IPS DF 6.9 (cell line): ENCODE data around the gene PROB1.

Source experiments
- DNase-seq: peaks from one replicate; pipeline ENCODE4 v3.0.0-alpha.2; 2013; ENCODE audit warnings: low read depth, low spot score
- H3K27ac ChIP-seq: one replicate; pipeline ENCODE4 v1.5.1; 2013; ENCODE audit warnings: low read length, control low read depth
- H3K27me3 ChIP-seq: 2 replicates; pipeline ENCODE4 v1.6.1; 2013; ENCODE audit warnings: mild to moderate bottlenecking, low read length; ENCODE audit not compliant: control insufficient read depth, insufficient read depth
- H3K36me3 ChIP-seq: 2 replicates; pipeline ENCODE4 v1.6.1; 2013; ENCODE audit warnings: low read length; ENCODE audit not compliant: control insufficient read depth, insufficient read depth
- H3K4me1 ChIP-seq: 2 replicates; pipeline ENCODE4 v1.6.1; 2013; ENCODE audit warnings: low read length; ENCODE audit not compliant: control insufficient read depth, insufficient read depth
- H3K4me3 ChIP-seq: 2 replicates; pipeline ENCODE4 v1.5.1; 2013; ENCODE audit warnings: mild to moderate bottlenecking, low read length
- H3K9me3 ChIP-seq: 2 replicates; pipeline ENCODE4 v1.6.1; 2013; ENCODE audit warnings: low read length, inconsistent platforms; ENCODE audit not compliant: control insufficient read depth, insufficient read depth
- WGBS: extraction: QIAGEN DNeasy Blood & Tissue Kit; methylation state at CpG from one replicate; pipeline ENCODE4 v1.1.7; 2013; ENCODE audit warnings: mixed read lengths, missing lambda C conversion rate; ENCODE audit not compliant: insufficient read length, insufficient coverage; 5-methylcytosine and 5-hydroxymethylcytosine counted together

PROB1 gene

GRCh38 chr5:139426203-139426885, 31.4 kb upstream of the PROB1 start:
- Histone ChIP-seq H3K9me3 (no peaks in the 10 kb centered on the region), H3K27me3 (no peaks in the 10 kb centered on the region), H3K4me3 (no peak overlapping the region), H3K27ac (no peak overlapping the region), H3K4me1 (no peaks in the 10 kb centered on the region), H3K36me3 (peaks cover 4% of the 10 kb centered on the region; the same call in 1 of the 2 replicates)
- DNase-seq: no peak
- no CpG with 5 or more reads among the region's 8 CpGs for WGBS

- Histone ChIP-seq H3K9me3 (no peaks in the 10 kb centered on the region), H3K27ac (no peak overlapping the region), H3K27me3 (no peaks in the 10 kb centered on the region), H3K4me3 (no peak overlapping the region), H3K36me3 (peaks cover 4% of the 10 kb centered on the region; the same call in 1 of the 2 replicates), H3K4me1 (no peaks in the 10 kb centered on the region)
- DNase-seq: no peak
- no CpG with 5 or more reads among the region's 5 CpGs for WGBS
Measured at GRCh38 chr5:139425497-139425896, 30.6 kb upstream of the PROB1 start.

GRCh38 chr5:139422307-139422893, 27.5 kb upstream of the PROB1 start:
- Histone ChIP-seq H3K9me3 (no peaks in the 10 kb centered on the region), H3K4me1 (no peaks in the 10 kb centered on the region), H3K27ac (no peak overlapping the region), H3K27me3 (no peaks in the 10 kb centered on the region), H3K36me3 (peaks cover 7% of the 10 kb centered on the region; the same call in 1 of the 2 replicates), H3K4me3 (no peak overlapping the region)
- WGBS: no CpG with 5 or more reads among the region's 5 CpGs
- DNase-seq: peak; percentile 41

- WGBS: no CpG with 5 or more reads among the region's 9 CpGs
Measured at GRCh38 chr5:139419226-139420192, 24.6 kb upstream of the PROB1 start.

GRCh38 chr5:139418793-139419192, 23.9 kb upstream of the PROB1 start:
- H3K4me3 ChIP-seq: no peak overlapping the region
- H3K36me3 ChIP-seq: peaks cover 4% of the 10 kb centered on the region; the same call in 1 of the 2 replicates
- H3K27me3 ChIP-seq: no peaks in the 10 kb centered on the region
- H3K9me3 ChIP-seq: no peaks in the 10 kb centered on the region
- DNase-seq: no peak
- no peaks in the 10 kb centered on the region for H3K4me1 ChIP-seq
- H3K27ac ChIP-seq: no peak overlapping the region
- WGBS: no CpG with 5 or more reads among the region's 1 CpG

More at GRCh38 chr5:139419226-139420192, 24.6 kb upstream of the PROB1 start:
- no peak overlapping the region for H3K4me3 ChIP-seq
- H3K27me3 ChIP-seq: no peaks in the 10 kb centered on the region
- peaks cover 7% of the 10 kb centered on the region; the same call in 1 of the 2 replicates for H3K36me3 ChIP-seq
- no peaks in the 10 kb centered on the region for H3K9me3 ChIP-seq
- no peaks in the 10 kb centered on the region for H3K4me1 ChIP-seq
- DNase-seq: no peak
- no peak overlapping the region for H3K27ac ChIP-seq

GRCh38 chr5:139417214-139417613, 22.3 kb upstream of the PROB1 start:
- Histone ChIP-seq H3K9me3 (no peaks in the 10 kb centered on the region), H3K4me3 (no peak overlapping the region), H3K27ac (no peak overlapping the region), H3K36me3 (peaks cover 3% of the 10 kb centered on the region; the same call in 1 of the 2 replicates), H3K4me1 (no peaks in the 10 kb centered on the region), H3K27me3 (no peaks in the 10 kb centered on the region)
- no CpG with 5 or more reads among the region's 4 CpGs for WGBS
- no peak for DNase-seq

- Histone ChIP-seq H3K27ac (no peak overlapping the region), H3K36me3 (peaks cover 3% of the 10 kb centered on the region; the same call in 1 of the 2 replicates), H3K27me3 (no peaks in the 10 kb centered on the region), H3K9me3 (no peaks in the 10 kb centered on the region), H3K4me1 (no peaks in the 10 kb centered on the region), H3K4me3 (no peak overlapping the region)
- WGBS: no CpG with 5 or more reads among the region's 9 CpGs
- DNase-seq: no peak
Measured at GRCh38 chr5:139416651-139417050, 21.7 kb upstream of the PROB1 start.

- no peak overlapping the region for H3K27ac ChIP-seq
- DNase-seq: no peak
- no peak overlapping the region for H3K4me3 ChIP-seq
- no peaks in the 10 kb centered on the region for H3K9me3 ChIP-seq
- no peaks in the 10 kb centered on the region for H3K27me3 ChIP-seq
- no peaks in the 10 kb centered on the region for H3K4me1 ChIP-seq
- H3K36me3 ChIP-seq: peaks cover 3% of the 10 kb centered on the region; the same call in 1 of the 2 replicates
Measured at GRCh38 chr5:139415869-139416268, 21.0 kb upstream of the PROB1 start.

- DNase-seq: no peak
- no CpG with 5 or more reads among the region's 8 CpGs for WGBS
- Histone ChIP-seq H3K27ac (no peak overlapping the region), H3K27me3 (no peaks in the 10 kb centered on the region), H3K4me1 (no peaks in the 10 kb centered on the region), H3K9me3 (no peaks in the 10 kb centered on the region), H3K36me3 (peaks cover 3% of the 10 kb centered on the region; the same call in 1 of the 2 replicates), H3K4me3 (no peak overlapping the region)
Measured at GRCh38 chr5:139415221-139415861, 20.4 kb upstream of the PROB1 start.
